Stomach (tissue), 4 donors: ENCODE results near the gene GFI1B.

Experiments used
- CTCF ChIP-seq, 7 experiments: fragments of 450-650 bp in 4 of 7; fragments of 200-600 bp in 3 of 7; sonication (generic) in 3 of 7; IDR thresholded peaks; one replicate each; pipeline ENCODE4 v1.5.1; 2016 to 2019; ENCODE audit warnings: antibody characterized with exemption in 7 of 7, control low read depth in 2 of 7, mild to moderate bottlenecking in 1 of 7
- EP300 ChIP-seq: sonication (generic); formaldehyde crosslinking; IDR thresholded peaks from one replicate; pipeline ENCODE4 v1.6.1; 2017; ENCODE audit warnings: antibody characterized with exemption
- POLR2A ChIP-seq, 4 donors: fragments of 450-650 bp; IDR thresholded peaks; one replicate each; pipeline ENCODE4 v1.6.1; 2016; ENCODE audit warnings: antibody characterized with exemption in 4 of 4, control low read depth in 2 of 4, mild to moderate bottlenecking in 1 of 4, moderate library complexity in 1 of 4

- TF ChIP-seq CTCF (IDR thresholded peaks at IDR 0.05) (no peak), EP300 (no peak), POLR2A (IDR thresholded peaks at IDR 0.05) (no peak)
These were observed 6.5 kb downstream of the GFI1B start for GRCh38 chr9:132985071-132985350.
